Suprapubic skin (tissue), 4 donors: ENCODE data around the gene RAD51AP1.

ENCODE experiments used
- POLR2A ChIP-seq, 2 donors: fragments of 450-650 bp; IDR thresholded peaks; one replicate each; pipeline ENCODE4 v1.6.1; 2017; ENCODE audit warnings: antibody characterized with exemption in 2 of 2, mild to moderate bottlenecking in 2 of 2, moderate library complexity in 2 of 2
- POLR2AphosphoS5 ChIP-seq, 3 donors: sonication (generic); formaldehyde crosslinking; IDR thresholded peaks; one replicate each; pipeline ENCODE4 v1.6.1; 2017; ENCODE audit warnings: antibody characterized with exemption in 3 of 3
- TF ChIP-seq, protein P1 (sequence below), 2 donors: fragments of 200-600 bp in 1 of 2; fragments of 450-650 bp in 1 of 2; sonication (generic) in 1 of 2; IDR thresholded peaks; one replicate each; pipeline ENCODE4 v1.5.1; 2016 to 2019; ENCODE audit warnings: antibody characterized with exemption in 2 of 2, mild to moderate bottlenecking in 1 of 2, moderate library complexity in 1 of 2

DNA sequence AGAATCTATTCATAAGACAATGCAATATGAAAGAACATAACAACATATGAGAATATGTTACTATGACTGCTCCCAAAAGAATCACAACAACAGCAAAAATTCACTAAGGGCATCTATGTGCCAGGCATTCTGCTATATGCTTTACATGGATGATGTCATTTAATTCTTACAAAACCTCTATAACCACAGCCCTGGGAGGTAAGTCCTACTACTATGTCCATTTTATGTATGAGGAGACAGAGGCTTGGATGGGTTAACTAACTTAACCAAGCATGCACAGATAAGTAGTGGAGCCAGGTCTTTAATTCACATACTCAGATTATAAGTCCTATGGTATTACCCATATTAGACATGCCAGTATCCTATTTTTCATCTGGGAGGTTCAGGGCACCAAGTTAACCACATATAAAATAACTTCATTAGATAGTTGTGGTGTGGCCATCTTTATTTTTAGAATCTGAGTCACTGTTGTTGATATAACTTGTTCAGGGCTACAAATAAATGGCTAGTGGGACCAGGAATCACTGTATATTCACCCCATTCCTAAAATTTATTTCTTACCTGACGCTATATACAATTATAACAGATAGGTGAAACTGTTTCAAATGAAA is 33.2 kb upstream of the RAD51AP1 start:
- TF ChIP-seq POLR2AphosphoS5 (IDR thresholded peaks at IDR 0.05) (no peak), POLR2A (IDR thresholded peaks at IDR 0.05) (no peak)
- TF ChIP-seq, protein P1, sequence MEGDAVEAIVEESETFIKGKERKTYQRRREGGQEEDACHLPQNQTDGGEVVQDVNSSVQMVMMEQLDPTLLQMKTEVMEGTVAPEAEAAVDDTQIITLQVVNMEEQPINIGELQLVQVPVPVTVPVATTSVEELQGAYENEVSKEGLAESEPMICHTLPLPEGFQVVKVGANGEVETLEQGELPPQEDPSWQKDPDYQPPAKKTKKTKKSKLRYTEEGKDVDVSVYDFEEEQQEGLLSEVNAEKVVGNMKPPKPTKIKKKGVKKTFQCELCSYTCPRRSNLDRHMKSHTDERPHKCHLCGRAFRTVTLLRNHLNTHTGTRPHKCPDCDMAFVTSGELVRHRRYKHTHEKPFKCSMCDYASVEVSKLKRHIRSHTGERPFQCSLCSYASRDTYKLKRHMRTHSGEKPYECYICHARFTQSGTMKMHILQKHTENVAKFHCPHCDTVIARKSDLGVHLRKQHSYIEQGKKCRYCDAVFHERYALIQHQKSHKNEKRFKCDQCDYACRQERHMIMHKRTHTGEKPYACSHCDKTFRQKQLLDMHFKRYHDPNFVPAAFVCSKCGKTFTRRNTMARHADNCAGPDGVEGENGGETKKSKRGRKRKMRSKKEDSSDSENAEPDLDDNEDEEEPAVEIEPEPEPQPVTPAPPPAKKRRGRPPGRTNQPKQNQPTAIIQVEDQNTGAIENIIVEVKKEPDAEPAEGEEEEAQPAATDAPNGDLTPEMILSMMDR (IDR thresholded peaks at IDR 0.05): no peak
